GM21619 (cell line): ENCODE measurements around the gene ERN1.

Experiments
- ATAC-seq: cut with Tn5 transposase; IDR thresholded peaks from one replicate; pipeline ENCODE4 v1.9.1; 2021; ENCODE audit not compliant: unreplicated experiment

ERN1 gene

GRCh38 chr17:64063766-64064224, 66.1 kb downstream of the ERN1 start:
- ATAC-seq: no peak

GRCh38 chr17:64063088-64063487, 66.9 kb downstream of the ERN1 start:
- ATAC-seq: no peak

- ATAC-seq: peak; percentile 59
Measured at GRCh38 chr17:64061178-64061898, 68.6 kb downstream of the ERN1 start.

- ATAC-seq: no peak
Measured at GRCh38 chr17:64060331-64060730, 69.6 kb downstream of the ERN1 start.

- no peak for ATAC-seq
Measured at GRCh38 chr17:64059756-64060155, 70.2 kb downstream of the ERN1 start.

GRCh38 chr17:64058621-64059020, 71.3 kb downstream of the ERN1 start:
- no peak for ATAC-seq

GRCh38 chr17:64057701-64058263, 72.2 kb downstream of the ERN1 start:
- no peak for ATAC-seq

GRCh38 chr17:64056269-64057005, 73.5 kb downstream of the ERN1 start:
- ATAC-seq: peak; percentile 65

- ATAC-seq: no peak
Measured at GRCh38 chr17:64055183-64056142, 74.5 kb downstream of the ERN1 start.

- no peak for ATAC-seq
Measured at GRCh38 chr17:64054304-64054703, 75.6 kb downstream of the ERN1 start.

GRCh38 chr17:64053101-64053500, 76.8 kb downstream of the ERN1 start:
- no peak for ATAC-seq

- ATAC-seq: no peak
Measured at GRCh38 chr17:64051153-64051552, 78.8 kb downstream of the ERN1 start.

- ATAC-seq: no peak
Measured at GRCh38 chr17:64048805-64049204, 81.1 kb downstream of the ERN1 start.

GRCh38 chr17:64045176-64045575, 84.8 kb downstream of the ERN1 start:
- no peak for ATAC-seq

GRCh38 chr17:64042700-64043485, 87.1 kb downstream of the ERN1 start:
- ATAC-seq: no peak

GRCh38 chr17:64041912-64042311, 88.0 kb downstream of the ERN1 start:
- ATAC-seq: no peak

GRCh38 chr17:64040206-64040605, 89.7 kb downstream of the ERN1 start:
- ATAC-seq: no peak

GRCh38 chr17:64039106-64039400, 90.9 kb downstream of the ERN1 start:
- no peak for ATAC-seq

- no peak for ATAC-seq
Measured at GRCh38 chr17:64038331-64039105, 91.4 kb downstream of the ERN1 start.

- ATAC-seq: no peak
Measured at GRCh38 chr17:64037802-64038201, 92.1 kb downstream of the ERN1 start.
